Measurements from ENCODE around the gene ATP13A4.

- TF ChIP-seq CTCF (conservative IDR thresholded peaks at IDR 0.05) (no peak), EZH2 (IDR thresholded peaks at IDR 0.05; ENCODE audit: low read depth) (no peak)
Observed at GRCh38 chr3:193502871-193503270, 51.8 kb downstream of the ATP13A4 start.

Data from PC-9 (cell line).